ENCODE measurements around the gene FRMPD2. TPM values are rescaled to one million over a fixed set of nuclear protein-coding genes. Genes with fewer than 3 reads are reported as not detected.

The FRMPD2 gene
- total RNA-seq, 1 experiment from 2014 or later = 0.91 TPM

- in situ Hi-C loops (cut with HindIII; ENCODE audit: low pct_unique_long_range_greater_than_20kb, low sequenced_read_pairs) = no loop called here
- DNase-seq (ENCODE audit: low read depth) = no peak
Observed at GRCh38 chr10:48242171-48242904, 32.2 kb downstream of the FRMPD2 start.

GRCh38 chr10:48241332-48241731, 33.2 kb downstream of the FRMPD2 start:
- in situ Hi-C loops (cut with HindIII; ENCODE audit: low pct_unique_long_range_greater_than_20kb, low sequenced_read_pairs) = no loop called here
- DNase-seq (ENCODE audit: low read depth) = no peak

GRCh38 chr10:48240196-48240595, 34.3 kb downstream of the FRMPD2 start:
- DNase-seq (ENCODE audit: low read depth) = no peak
- in situ Hi-C loops (cut with HindIII; ENCODE audit: low pct_unique_long_range_greater_than_20kb, low sequenced_read_pairs) = no loop called here

GRCh38 chr10:48239618-48240017, 34.9 kb downstream of the FRMPD2 start:
- no peak for DNase-seq (ENCODE audit: low read depth)

GRCh38 chr10:48238826-48239520, 35.5 kb downstream of the FRMPD2 start:
- in situ Hi-C loops (cut with HindIII; ENCODE audit: low pct_unique_long_range_greater_than_20kb, low sequenced_read_pairs) = no loop called here
- no peak for DNase-seq (ENCODE audit: low read depth)

More at GRCh38 chr10:48239618-48240017, 34.9 kb downstream of the FRMPD2 start:
- in situ Hi-C loops (cut with HindIII; ENCODE audit: low pct_unique_long_range_greater_than_20kb, low sequenced_read_pairs) = no loop called here

- in situ Hi-C loops (cut with HindIII; ENCODE audit: low pct_unique_long_range_greater_than_20kb, low sequenced_read_pairs) = no loop called here
- DNase-seq (ENCODE audit: low read depth) = no peak
Observed at GRCh38 chr10:48237259-48238250, 36.9 kb downstream of the FRMPD2 start.

- in situ Hi-C loops (cut with HindIII; ENCODE audit: low pct_unique_long_range_greater_than_20kb, low sequenced_read_pairs) = no loop called here
- DNase-seq (ENCODE audit: low read depth) = no peak
Observed at GRCh38 chr10:48236199-48236621, 38.3 kb downstream of the FRMPD2 start.

- in situ Hi-C loops (cut with HindIII; ENCODE audit: low pct_unique_long_range_greater_than_20kb, low sequenced_read_pairs) = no loop called here
- no peak for DNase-seq (ENCODE audit: low read depth)
Observed at GRCh38 chr10:48235501-48235900, 39.0 kb downstream of the FRMPD2 start.

- DNase-seq (ENCODE audit: low read depth) = no peak
- in situ Hi-C loops (cut with HindIII; ENCODE audit: low pct_unique_long_range_greater_than_20kb, low sequenced_read_pairs) = no loop called here
Observed at GRCh38 chr10:48234787-48235186, 39.7 kb downstream of the FRMPD2 start.

GRCh38 chr10:48234295-48234694, 40.2 kb downstream of the FRMPD2 start:
- in situ Hi-C loops (cut with HindIII; ENCODE audit: low pct_unique_long_range_greater_than_20kb, low sequenced_read_pairs) = no loop called here
- DNase-seq (ENCODE audit: low read depth) = no peak

- in situ Hi-C loops (cut with HindIII; ENCODE audit: low pct_unique_long_range_greater_than_20kb, low sequenced_read_pairs) = no loop called here
- DNase-seq (ENCODE audit: low read depth) = no peak
Observed at GRCh38 chr10:48233559-48234005, 40.9 kb downstream of the FRMPD2 start.

GRCh38 chr10:48232717-48233447, 41.6 kb downstream of the FRMPD2 start:
- DNase-seq (ENCODE audit: low read depth) = no peak
- in situ Hi-C loops (cut with HindIII; ENCODE audit: low pct_unique_long_range_greater_than_20kb, low sequenced_read_pairs) = no loop called here

GRCh38 chr10:48231699-48232315, 42.7 kb downstream of the FRMPD2 start:
- in situ Hi-C loops (cut with HindIII; ENCODE audit: low pct_unique_long_range_greater_than_20kb, low sequenced_read_pairs) = no loop called here
- DNase-seq (ENCODE audit: low read depth) = no peak

- in situ Hi-C loops (cut with HindIII; ENCODE audit: low pct_unique_long_range_greater_than_20kb, low sequenced_read_pairs) = no loop called here
- no peak for DNase-seq (ENCODE audit: low read depth)
Observed at GRCh38 chr10:48231178-48231577, 43.3 kb downstream of the FRMPD2 start.

GRCh38 chr10:48227213-48227612, 47.3 kb downstream of the FRMPD2 start:
- in situ Hi-C loops (cut with HindIII; ENCODE audit: low pct_unique_long_range_greater_than_20kb, low sequenced_read_pairs) = no loop called here
- DNase-seq (ENCODE audit: low read depth) = no peak

GRCh38 chr10:48224979-48225560, 49.4 kb downstream of the FRMPD2 start:
- in situ Hi-C loops (cut with HindIII; ENCODE audit: low pct_unique_long_range_greater_than_20kb, low sequenced_read_pairs) = no loop called here
- no peak for DNase-seq (ENCODE audit: low read depth)

- no peak for DNase-seq (ENCODE audit: low read depth)
- in situ Hi-C loops (cut with HindIII; ENCODE audit: low pct_unique_long_range_greater_than_20kb, low sequenced_read_pairs) = no loop called here
Observed at GRCh38 chr10:48224296-48224695, 50.2 kb downstream of the FRMPD2 start.
